NCI-H2227 treated with DMSO at 0.1 percent for 48 hours (cell line): Measurements from ENCODE around the gene DCXR.

ENCODE experiments used
- DNase-seq: peaks from one replicate; lab custom pipeline; 2025; lab: John Stamatoyannopoulos, UW

DCXR gene

GRCh38 chr17:82010575-82011525 lies 26.6 kb downstream of the DCXR start:
- DNase-seq = no peak

GRCh38 chr17:82009413-82009812 lies 28.1 kb downstream of the DCXR start:
- DNase-seq = no peak

- no peak for DNase-seq
Observed at GRCh38 chr17:82008941-82009405, 28.5 kb downstream of the DCXR start.

GRCh38 chr17:82008258-82008940 lies 29.1 kb downstream of the DCXR start:
- DNase-seq = no peak

- DNase-seq = no peak
Observed at GRCh38 chr17:82007495-82008257, 29.8 kb downstream of the DCXR start.

- no peak for DNase-seq
Observed at GRCh38 chr17:82007228-82007494, 30.3 kb downstream of the DCXR start.

GRCh38 chr17:82006468-82007227 lies 30.8 kb downstream of the DCXR start:
- no peak for DNase-seq

GRCh38 chr17:82005701-82006348 lies 31.7 kb downstream of the DCXR start:
- no peak for DNase-seq

GRCh38 chr17:82004517-82005455 lies 32.7 kb downstream of the DCXR start:
- DNase-seq = no peak

- no peak for DNase-seq
Observed at GRCh38 chr17:82003411-82004381, 33.8 kb downstream of the DCXR start.

- no peak for DNase-seq
Observed at GRCh38 chr17:82001571-82002056, 35.9 kb downstream of the DCXR start.

- no peak for DNase-seq
Observed at GRCh38 chr17:82000803-82001570, 36.5 kb downstream of the DCXR start.

GRCh38 chr17:81999976-82000802 lies 37.3 kb downstream of the DCXR start:
- no peak for DNase-seq

- no peak for DNase-seq
Observed at GRCh38 chr17:81999587-81999975, 37.9 kb downstream of the DCXR start.

GRCh38 chr17:81998691-81999438 lies 38.6 kb downstream of the DCXR start:
- DNase-seq = no peak

GRCh38 chr17:81998212-81998611 lies 39.3 kb downstream of the DCXR start:
- DNase-seq = no peak
